HCEC 1CT (cell line): ENCODE data around the gene NOVA1.
"Not testable (repeated sequence)": the region's sequence is repeated elsewhere in the genome, so short reads cannot be mapped to it uniquely, and the experiment has no call there.

Experiments
- DNase-seq: peaks from one replicate; pipeline ENCODE4 v3.0.0-alpha.2; 2017

The NOVA1 gene

GRCh38 chr14:26597589-26598080 lies at the start of gene NOVA1:
NOVA1 (minus strand) TSS chr14:26598033; CDS start chr14:26597436, 597 bp downstream.
- DNase-seq: peak; percentile 63

- not testable (repeated sequence) for DNase-seq
Measured at GRCh38 chr14:26645057-26645456, 47.2 kb upstream of the NOVA1 start.

GRCh38 chr14:26636561-26636960 lies 38.7 kb upstream of the NOVA1 start:
- peak; percentile 5 for DNase-seq

GRCh38 chr14:26634946-26635345 lies 37.1 kb upstream of the NOVA1 start:
- DNase-seq: not testable (repeated sequence)

- DNase-seq: no peak
Measured at GRCh38 chr14:26626256-26626655, 28.4 kb upstream of the NOVA1 start.

- no peak for DNase-seq
Measured at GRCh38 chr14:26622611-26623010, 24.8 kb upstream of the NOVA1 start.

GRCh38 chr14:26621807-26622560 lies 24.2 kb upstream of the NOVA1 start:
- peak; percentile 42 for DNase-seq

GRCh38 chr14:26621364-26621763 lies 23.5 kb upstream of the NOVA1 start:
- DNase-seq: peak; percentile 18

- no peak for DNase-seq
Measured at GRCh38 chr14:26611259-26611658, 13.4 kb upstream of the NOVA1 start.

- DNase-seq: peak; percentile 22
Measured at GRCh38 chr14:26606729-26607312, 9.0 kb upstream of the NOVA1 start.

- DNase-seq: no peak
Measured at GRCh38 chr14:26605602-26606001, 7.8 kb upstream of the NOVA1 start.

GRCh38 chr14:26602902-26603301 lies 5.1 kb upstream of the NOVA1 start:
- DNase-seq: no peak

- no peak for DNase-seq
Measured at GRCh38 chr14:26601856-26602255, 4.0 kb upstream of the NOVA1 start.

GRCh38 chr14:26599291-26599690 lies 1.5 kb upstream of the NOVA1 start:
- DNase-seq: no peak

- DNase-seq: no peak
Measured at GRCh38 chr14:26598672-26599131, 869 bp upstream of the NOVA1 start.

- DNase-seq: peak; percentile 86
Measured at GRCh38 chr14:26598081-26598671, 343 bp upstream of the NOVA1 start.

GRCh38 chr14:26597071-26597588 lies 703 bp downstream of the NOVA1 start:
- DNase-seq: peak; percentile 22

- peak; percentile 3 for DNase-seq
Measured at GRCh38 chr14:26596543-26597061, 1.2 kb downstream of the NOVA1 start.

- DNase-seq: no peak
Measured at GRCh38 chr14:26595926-26596542, 1.8 kb downstream of the NOVA1 start.

GRCh38 chr14:26594756-26595545 lies 2.9 kb downstream of the NOVA1 start:
- no peak for DNase-seq

- no peak for DNase-seq
Measured at GRCh38 chr14:26594148-26594547, 3.7 kb downstream of the NOVA1 start.

GRCh38 chr14:26593357-26593756 lies 4.5 kb downstream of the NOVA1 start:
- no peak for DNase-seq
